Fibroblast of gingiva (primary cell): Measurements from ENCODE around the gene ARHGEF3.
"Not testable (repeated sequence)": the region's sequence is repeated elsewhere in the genome, so short reads cannot be mapped to it uniquely, and the experiment has no call there.

Experiments
- DNase-seq: peaks from one replicate; pipeline ENCODE4 v3.0.0-alpha.2; 2011; ENCODE audit warnings: low read depth

ARHGEF3 gene

GRCh38 chr3:56771376-56771775 is 30.4 kb downstream of the ARHGEF3 start:
- DNase-seq = no peak

DNA sequence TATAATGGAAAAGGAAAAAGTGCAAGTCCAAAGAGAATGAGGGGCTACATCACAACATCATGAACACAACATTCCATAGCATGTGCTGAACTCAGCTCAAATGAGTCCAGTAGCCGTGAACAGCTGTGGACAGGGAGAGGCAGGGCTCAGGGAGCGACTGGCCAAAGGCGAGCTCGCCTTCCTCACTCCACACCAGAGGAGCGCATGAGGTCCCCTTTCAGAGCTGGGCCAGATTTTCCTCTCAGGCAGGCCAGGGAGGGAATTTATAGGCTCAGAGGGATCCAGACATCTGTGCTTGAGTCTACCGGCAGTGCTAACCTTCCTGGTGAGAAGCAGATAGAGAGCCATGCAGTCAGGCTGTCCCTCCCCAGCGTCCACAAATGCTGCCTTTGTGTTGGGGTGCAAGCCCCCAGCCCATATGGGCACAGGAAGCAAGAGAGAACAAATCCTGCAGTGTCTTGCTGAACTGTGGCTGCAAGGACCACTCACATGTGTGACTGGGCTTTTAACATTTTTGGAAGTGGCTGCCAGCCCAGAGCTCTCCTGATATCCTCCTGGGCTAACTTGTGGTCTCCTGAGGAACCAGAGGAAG is 32.5 kb downstream of the ARHGEF3 start:
- no peak for DNase-seq

- DNase-seq = no peak
Measured at GRCh38 chr3:56764904-56765547, 36.7 kb downstream of the ARHGEF3 start.

GRCh38 chr3:56764184-56764583 is 37.6 kb downstream of the ARHGEF3 start:
- DNase-seq = no peak

- DNase-seq = no peak
Measured at GRCh38 chr3:56763233-56763632, 38.5 kb downstream of the ARHGEF3 start.

DNA sequence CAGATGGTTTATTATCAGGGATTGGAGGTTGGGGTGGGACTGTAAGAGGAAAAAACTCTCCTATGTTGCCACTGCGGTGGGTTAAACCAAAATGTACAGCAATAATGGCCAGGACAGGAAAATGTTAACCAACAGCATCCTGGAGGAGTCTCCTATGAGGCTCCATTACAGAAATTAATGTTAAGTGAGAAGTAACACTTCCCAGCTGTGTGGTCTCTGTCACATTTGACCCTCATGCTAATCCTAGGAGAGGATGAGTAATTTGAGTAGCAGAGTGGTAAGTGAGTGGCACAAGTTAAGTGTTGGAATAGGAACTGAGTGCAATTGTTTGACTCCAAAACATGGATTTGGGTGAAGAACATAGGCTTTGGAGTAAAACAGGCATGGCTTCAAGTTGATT is 39.0 kb downstream of the ARHGEF3 start:
- no peak for DNase-seq

DNA sequence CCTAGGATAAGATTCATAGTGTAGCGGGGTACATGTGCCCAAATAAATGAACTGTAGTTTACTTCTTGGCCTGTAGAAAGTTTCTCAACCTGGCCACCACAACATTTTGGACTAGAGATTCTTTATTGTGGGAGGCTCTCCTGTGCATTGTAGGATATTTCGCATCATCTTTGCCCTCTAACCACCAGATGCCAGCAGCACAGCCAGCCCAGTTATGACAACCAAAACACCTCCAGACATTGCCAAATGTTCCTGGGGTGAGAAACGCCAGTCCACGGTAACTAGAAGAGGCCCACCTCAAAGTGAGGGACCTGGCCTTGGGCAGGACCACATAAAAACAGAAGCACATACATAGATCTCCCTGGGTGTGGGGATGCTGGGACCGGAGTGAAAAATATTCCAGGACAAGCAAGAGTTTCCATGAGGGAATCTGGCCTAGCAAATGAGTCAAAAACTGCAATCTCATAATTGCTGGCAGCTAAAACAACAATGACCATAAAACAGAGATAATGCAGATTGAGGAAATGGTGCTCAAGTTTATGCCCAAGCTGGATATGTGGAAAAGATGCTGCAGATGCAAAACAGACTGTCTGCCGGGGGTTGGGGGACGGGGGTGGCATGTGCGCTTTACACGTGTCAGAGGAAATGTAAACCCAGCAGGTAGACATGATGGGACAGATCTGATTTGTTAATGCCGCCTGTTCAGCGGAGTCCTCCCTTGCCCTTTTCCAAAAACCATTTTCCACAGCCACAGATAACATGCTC is 39.7 kb downstream of the ARHGEF3 start:
- DNase-seq = peak; percentile 58

DNA sequence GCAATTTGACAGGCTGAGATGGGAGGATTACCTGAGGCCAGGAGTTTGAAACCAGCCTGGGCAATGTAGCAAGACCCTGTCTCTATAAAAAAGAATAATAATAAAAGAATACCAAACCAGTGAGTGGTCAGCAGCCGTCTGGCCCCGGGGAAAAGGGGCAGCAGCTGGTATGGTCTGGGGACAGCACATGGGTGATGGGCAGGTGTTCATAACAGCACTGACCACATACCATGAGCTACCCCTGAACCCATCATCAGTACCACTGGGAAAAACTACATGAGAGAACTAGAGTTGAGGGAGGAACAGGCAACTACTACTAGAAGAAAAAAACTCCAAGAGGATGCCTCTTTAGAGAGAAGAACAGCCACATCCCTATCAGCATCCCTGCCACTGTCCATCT is 40.7 kb downstream of the ARHGEF3 start:
- no peak for DNase-seq

- no peak for DNase-seq
Measured at GRCh38 chr3:56759532-56759931, 42.2 kb downstream of the ARHGEF3 start.

DNA sequence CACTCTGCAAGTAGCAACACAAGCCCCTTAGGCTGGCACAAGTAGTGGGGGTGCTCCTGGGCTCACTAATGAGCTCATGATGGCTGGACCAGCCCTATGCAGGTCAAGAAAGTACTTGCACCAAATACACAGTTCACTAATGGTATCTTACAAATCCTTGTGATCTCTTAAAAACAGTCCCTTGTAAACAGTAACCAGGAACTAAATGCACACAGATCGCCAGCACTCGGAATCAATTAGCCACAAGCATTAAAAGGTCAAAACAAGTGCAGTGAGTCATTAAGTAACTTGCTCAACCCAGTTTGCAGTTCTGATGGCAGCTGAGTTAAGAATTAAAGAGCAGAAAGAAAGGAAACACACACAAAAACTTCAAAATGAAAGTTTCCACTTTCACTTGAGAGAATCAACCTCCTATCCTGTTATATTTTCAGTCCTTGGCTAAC is 43.2 kb downstream of the ARHGEF3 start:
- DNase-seq = peak; percentile 82

DNA sequence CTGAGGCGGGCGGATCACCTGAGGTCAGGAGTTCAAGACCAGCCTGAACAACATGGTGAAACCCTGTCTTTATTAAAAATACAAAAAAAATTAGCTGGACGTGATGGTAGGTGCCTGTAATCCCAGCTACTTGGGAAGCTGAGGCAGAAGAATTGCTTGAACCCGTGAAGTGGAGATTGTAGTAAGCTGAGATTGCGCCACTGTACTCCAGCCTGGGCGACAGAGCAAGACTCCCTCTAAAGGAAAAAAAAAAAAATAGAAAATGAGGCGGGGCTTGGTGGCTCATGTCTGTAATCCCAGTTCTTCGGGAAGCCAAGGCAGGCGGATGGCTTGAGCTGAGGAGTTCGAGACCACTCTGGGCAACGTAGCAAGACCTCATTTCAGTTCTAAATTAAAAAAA is 43.7 kb downstream of the ARHGEF3 start:
- not testable (repeated sequence) for DNase-seq

GRCh38 chr3:56754741-56755417 is 46.9 kb downstream of the ARHGEF3 start:
- no peak for DNase-seq

GRCh38 chr3:56753206-56753820 is 48.4 kb downstream of the ARHGEF3 start:
- DNase-seq = peak; percentile 24

GRCh38 chr3:56751056-56751707 is 50.6 kb downstream of the ARHGEF3 start:
- DNase-seq = no peak

- DNase-seq = no peak
Measured at GRCh38 chr3:56748663-56749231, 53.0 kb downstream of the ARHGEF3 start.

- DNase-seq = no peak
Measured at GRCh38 chr3:56747150-56747549, 54.6 kb downstream of the ARHGEF3 start.

- DNase-seq = no peak
Measured at GRCh38 chr3:56744016-56744415, 57.7 kb downstream of the ARHGEF3 start.

DNA sequence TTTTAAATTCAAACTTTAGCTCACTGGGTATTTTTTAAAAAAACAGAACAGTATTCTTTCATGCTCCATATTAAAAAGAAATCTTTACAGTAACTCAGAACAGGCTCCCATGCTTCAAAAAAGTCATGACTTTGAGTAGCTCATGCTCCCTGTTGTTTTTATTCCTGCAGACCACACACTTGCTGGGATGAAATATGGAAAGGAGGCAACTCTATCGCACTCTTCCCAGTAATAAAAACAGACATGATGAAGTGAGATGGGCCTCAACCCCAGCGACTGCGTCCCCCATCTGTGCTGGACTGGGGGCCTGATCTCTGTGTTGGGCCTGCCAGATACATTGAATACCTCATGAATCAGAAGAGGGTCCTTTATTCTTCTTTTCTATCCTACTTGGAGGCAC is 58.9 kb downstream of the ARHGEF3 start:
- DNase-seq = no peak

GRCh38 chr3:56739036-56739435 is 62.7 kb downstream of the ARHGEF3 start:
- DNase-seq = no peak

DNA sequence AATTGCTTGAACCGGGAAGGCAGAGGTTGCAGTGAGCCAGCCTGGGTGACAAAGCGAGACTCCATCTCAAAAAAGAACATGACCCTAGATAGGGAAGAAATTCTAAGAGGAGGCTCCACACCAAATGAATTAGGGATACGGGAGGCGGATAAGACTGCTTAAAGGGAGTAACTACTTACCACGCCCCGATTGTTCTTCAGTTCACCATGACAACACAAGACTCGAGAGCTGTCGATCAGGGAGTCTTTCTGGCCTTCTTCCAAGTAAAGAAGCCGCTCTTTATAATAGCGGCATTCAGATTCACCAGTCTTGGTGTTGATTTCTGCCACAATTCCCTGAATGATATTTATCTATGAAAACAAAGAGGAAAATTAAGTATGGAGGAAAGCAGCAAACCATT is 64.7 kb downstream of the ARHGEF3 start:
- DNase-seq = no peak

DNA sequence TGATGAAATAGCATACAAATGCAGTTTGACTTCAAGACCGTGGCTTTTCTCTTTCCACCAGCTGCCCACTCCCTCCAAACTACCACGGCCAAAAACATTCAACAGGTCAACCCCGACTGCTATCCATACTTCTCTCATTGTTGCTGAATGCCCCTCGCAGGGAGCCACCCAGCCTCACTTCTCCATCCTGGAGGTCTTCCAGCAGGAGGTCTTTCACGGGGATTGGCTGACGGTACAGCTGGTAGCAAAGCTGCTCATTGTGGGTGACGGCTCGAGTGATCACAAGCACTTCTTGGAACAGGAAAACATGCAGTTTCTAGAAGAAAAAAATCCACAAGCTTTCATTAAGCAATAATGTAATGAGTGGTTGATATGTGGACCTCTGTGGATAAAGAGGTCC is 69.6 kb downstream of the ARHGEF3 start:
- no peak for DNase-seq
